ENCODE data around the gene TECR. TPM values are rescaled to one million over a fixed set of nuclear protein-coding genes. Genes with fewer than 3 reads are reported as not detected.

Gene TECR
- total and polyA plus RNA-seq, 2 of the 13 experiments (the other 11 are each of a cell fraction or from before 2014, with no cell fraction given), result 54.9 to 121 TPM

- TF ChIP-seq SMAD1 (CRISPR knock-in tag; IDR thresholded peaks at IDR 0.05; ENCODE audit: borderline replicate concordance, low read depth) (0 out of 2 replicates have a peak, but pooled peaks have one; percentile 41), SOX5 (CRISPR knock-in tag; IDR thresholded peaks at IDR 0.05; ENCODE audit: borderline replicate concordance) (peak; percentile 48; the same call in 1 of the 2 replicates), KIAA2018 (CRISPR knock-in tag; IDR thresholded peaks at IDR 0.05; ENCODE audit: borderline replicate concordance) (no peak), RARG (CRISPR knock-in tag; IDR thresholded peaks at IDR 0.05; ENCODE audit: low read depth) (no peak), ZNF235 (CRISPR knock-in tag; IDR thresholded peaks at IDR 0.05; ENCODE audit: borderline replicate concordance) (peak; percentile 62; the same call in 1 of the 2 replicates), ATF3 (CRISPR knock-in tag; IDR thresholded peaks at IDR 0.05) (peak; percentile 46; the same call in 1 of the 2 replicates), MED8 (CRISPR knock-in tag; IDR thresholded peaks at IDR 0.05; ENCODE audit: insufficient replicate concordance) (peak; percentile 37), SP140L (CRISPR knock-in tag; IDR thresholded peaks at IDR 0.05; ENCODE audit: borderline replicate concordance) (no peak; the same call in 1 of the 2 replicates), ZNF12 (CRISPR knock-in tag; IDR thresholded peaks at IDR 0.05) (no peak), ZNF607 (CRISPR knock-in tag; IDR thresholded peaks at IDR 0.05; ENCODE audit: borderline replicate concordance) (peak; percentile 96; the same call in 1 of the 2 replicates), FOXO1 (CRISPR knock-in tag; IDR thresholded peaks at IDR 0.05) (no peak; the same call in 1 of the 2 replicates), ASH2L (IDR thresholded peaks at IDR 0.05; ENCODE audit: insufficient read length, low read depth, low read length) (peak; percentile 53), MBD4 (IDR thresholded peaks at IDR 0.05; ENCODE audit: borderline replicate concordance, low read length) (no peak), ZNF816 (CRISPR knock-in tag; IDR thresholded peaks at IDR 0.05; ENCODE audit: borderline replicate concordance) (no peak; the same call in 1 of the 2 replicates), TERF1 (CRISPR knock-in tag; IDR thresholded peaks at IDR 0.05) (no peak), HIVEP1 (CRISPR knock-in tag; IDR thresholded peaks at IDR 0.05) (peak; percentile 79), NR1H2 (CRISPR knock-in tag; IDR thresholded peaks at IDR 0.05; ENCODE audit: borderline replicate concordance, low read depth) (no peak), ATRX (CRISPR knock-in tag; IDR thresholded peaks at IDR 0.05; ENCODE audit: borderline replicate concordance) (no peak), ZZZ3 (CRISPR knock-in tag; IDR thresholded peaks at IDR 0.05; ENCODE audit: borderline replicate concordance) (no peak)
Measured at GRCh38 chr19:14529254-14530004, at the start of gene TECR (continued).
